ENCODE measurements around the gene CFB. TPM values are rescaled to one million over a fixed set of nuclear protein-coding genes. Genes with fewer than 3 reads are reported as not detected.

The CFB gene
- total RNA-seq, 1 experiment from 2014 or later, result 22.6 TPM

- BruUV-seq (replicated peaks), result no TSS peak
- Histone ChIP-seq H2AFZ (no peak overlapping the region), H3K27me3 (ENCODE audit: insufficient read depth, low read depth) (no peaks in the 10 kb centered on the region), H4K20me1 (ENCODE audit: insufficient read depth) (no peaks in the 10 kb centered on the region), H3K79me2 (ENCODE audit: low read depth) (peaks cover 44% of the 10 kb centered on the region), H3K27ac (peak overlapping the region; percentile 86), H3K36me3 (ENCODE audit: low read depth) (0 out of 2 replicates have a peak, but pooled peaks cover 4% of the 10 kb centered on the region), H3K9me3 (ENCODE audit: insufficient read depth, low read depth) (no peaks in the 10 kb centered on the region), H3K4me1 (replicated peaks; ENCODE audit: insufficient read depth) (peaks cover 15% of the 10 kb centered on the region), H3K4me3 (peak overlapping the region; percentile 88), H3K9me2 (ENCODE audit: insufficient read depth) (no peaks in the 10 kb centered on the region), H3K4me2 (peak overlapping the region; percentile 92), H3F3A (ENCODE audit: insufficient read depth, low read depth) (peaks cover 15% of the 10 kb centered on the region)
- TF ChIP-seq CTCF (conservative IDR thresholded peaks at IDR 0.05), result no peak
- no peak for TF ChIP-seq EZH2 (IDR thresholded peaks at IDR 0.05; ENCODE audit: low read depth)
- no peak for DNase-seq
- POLR2A ChIA-PET (ENCODE audit: unreplicated experiment), result interaction anchor here (0.6 kb wide), 2 partner anchors 157 to 225 kb away, joined by 4 to 7 read pairs; partner anchors contain the start of gene ATF6B
- CTCF ChIA-PET, result interaction anchor here (0.7 kb wide), 1 partner anchor 1014 kb away, joined by 3 read pairs; no protein-coding TSS in a partner anchor
- intact Hi-C loops (cut with micrococcal nuclease; ENCODE audit: unreplicated experiment), result no loop called here
Observed at GRCh38 chr6:31970604-31971271, 24.8 kb downstream of the CFB start.

- peak overlapping the region; percentile 82 for H2AFZ ChIP-seq
- BruUV-seq (replicated peaks), result TSS peak; percentile 68
- H3K4me3 ChIP-seq, result peak overlapping the region; percentile 88
- peaks cover 44% of the 10 kb centered on the region for H3K79me2 ChIP-seq (ENCODE audit: low read depth)
- no peaks in the 10 kb centered on the region for H3K9me3 ChIP-seq (ENCODE audit: insufficient read depth, low read depth)
- H3K27ac ChIP-seq, result peak overlapping the region; percentile 86
- no peak for DNase-seq
- intact Hi-C loops (cut with micrococcal nuclease; ENCODE audit: unreplicated experiment), result no loop called here
- H3K9me2 ChIP-seq (ENCODE audit: insufficient read depth), result no peaks in the 10 kb centered on the region
- ChIA-PET POLR2A (ENCODE audit: unreplicated experiment) (interaction anchor here (0.5 to 1.5 kb wide), 9 partner anchors 19 to 923 kb away, joined by 3 to 8 read pairs (median 6); partner anchors contain the start of gene CFB), CTCF (no interaction called here)
- H3K36me3 ChIP-seq (ENCODE audit: low read depth), result 0 out of 2 replicates have a peak, but pooled peaks cover 4% of the 10 kb centered on the region
- peaks cover 15% of the 10 kb centered on the region for H3F3A ChIP-seq (ENCODE audit: insufficient read depth, low read depth)
- H3K27me3 ChIP-seq (ENCODE audit: insufficient read depth, low read depth), result no peaks in the 10 kb centered on the region
- TF ChIP-seq CTCF (conservative IDR thresholded peaks at IDR 0.05), result no peak
- TF ChIP-seq EZH2 (IDR thresholded peaks at IDR 0.05; ENCODE audit: low read depth), result no peak
- H4K20me1 ChIP-seq (ENCODE audit: insufficient read depth), result no peaks in the 10 kb centered on the region
- H3K4me1 ChIP-seq (replicated peaks; ENCODE audit: insufficient read depth), result peaks cover 15% of the 10 kb centered on the region
- peak overlapping the region; percentile 92 for H3K4me2 ChIP-seq
Observed at GRCh38 chr6:31971279-31971992, 25.5 kb downstream of the CFB start.

GRCh38 chr6:31971993-31972708 lies 26.3 kb downstream of the CFB start, which contains the start of gene DXO:
DXO (minus strand) TSS chr6:31972138; CDS start chr6:31971675, 463 bp downstream.
- Histone ChIP-seq H3K27me3 (ENCODE audit: insufficient read depth, low read depth) (no peaks in the 10 kb centered on the region), H2AFZ (peak within 1 kb of the TSS; percentile 82), H3K4me1 (replicated peaks; ENCODE audit: insufficient read depth) (peaks cover 15% of the 10 kb centered on the region), H3K27ac (peak within 1 kb of the TSS; percentile 86), H4K20me1 (ENCODE audit: insufficient read depth) (no peaks in the 10 kb centered on the region), H3K36me3 (ENCODE audit: low read depth) (0 out of 2 replicates have a peak, but pooled peaks cover 4% of the 10 kb centered on the region), H3K4me3 (peak within 1 kb of the TSS; percentile 88), H3F3A (ENCODE audit: insufficient read depth, low read depth) (peaks cover 15% of the 10 kb centered on the region), H3K9me2 (ENCODE audit: insufficient read depth) (no peaks in the 10 kb centered on the region), H3K79me2 (ENCODE audit: low read depth) (peaks cover 44% of the 10 kb centered on the region), H3K9me3 (ENCODE audit: insufficient read depth, low read depth) (no peaks in the 10 kb centered on the region), H3K4me2 (peak within 1 kb of the TSS; percentile 92)
- BruUV-seq (replicated peaks), result no TSS peak
- CTCF ChIA-PET, result no interaction called here
- intact Hi-C loops (cut with micrococcal nuclease; ENCODE audit: unreplicated experiment), result loop anchor here (1.0 kb wide), 1 partner anchor 13 kb away; the partner anchor contains the start of gene SKIC2
- POLR2A ChIA-PET (ENCODE audit: unreplicated experiment), result interaction anchor here (0.6 to 1.5 kb wide), 9 partner anchors 20 to 493 kb away, joined by 3 to 8 read pairs (median 6); partner anchors contain the start of genes CFB and EHMT2
- no peak for TF ChIP-seq EZH2 (IDR thresholded peaks at IDR 0.05; ENCODE audit: low read depth)
- no peak for TF ChIP-seq CTCF (conservative IDR thresholded peaks at IDR 0.05)
- peak; percentile 90 to 95 for DNase-seq
